Measurements from ENCODE around the gene SNAI3.

- no peak for TF ChIP-seq EZH2 (IDR thresholded peaks at IDR 0.05; ENCODE audit: borderline replicate concordance, low read length)
- TF ChIP-seq CTCF (conservative IDR thresholded peaks at IDR 0.05 in 1 of 2, IDR thresholded peaks at IDR 0.05 in 1 of 2; ENCODE audit: extremely low read depth in 1 of 2, insufficient read depth in 1 of 2, low read depth in 1 of 2, low read length in 2 of 2), result no peak
These were observed 36.9 kb downstream of the SNAI3 start for GRCh38 chr16:88649195-88649923.
